ENCODE measurements around the gene GJC2.

GJC2 gene

GRCh38 chr1:228160201-228160761 is 10.6 kb downstream of the GJC2 start:
- TF ChIP-seq USF1 (IDR thresholded peaks at IDR 0.05) = no peak
- TF ChIP-seq TEAD4 (IDR thresholded peaks at IDR 0.05) = no peak
- TF ChIP-seq MAX (IDR thresholded peaks at IDR 0.05) = no peak
- no peak for TF ChIP-seq TCF12 (IDR thresholded peaks at IDR 0.05; ENCODE audit: low read depth)
- no peak for TF ChIP-seq EGR1 (IDR thresholded peaks at IDR 0.05)
- TF ChIP-seq NFIC (IDR thresholded peaks at IDR 0.05) = no peak
- TF ChIP-seq CREB1 (IDR thresholded peaks at IDR 0.05; ENCODE audit: low read depth) = no peak
- TF ChIP-seq YY1 (IDR thresholded peaks at IDR 0.05; ENCODE audit: low read depth) = no peak
- no peak for TF ChIP-seq REST (IDR thresholded peaks at IDR 0.05; ENCODE audit: low read depth)
- no peak for TF ChIP-seq RAD21 (IDR thresholded peaks at IDR 0.05; ENCODE audit: low read depth)
- no peak for TF ChIP-seq EP300 (IDR thresholded peaks at IDR 0.05; ENCODE audit: borderline replicate concordance)
- TF ChIP-seq CEBPB (IDR thresholded peaks at IDR 0.05) = no peak

- TF ChIP-seq REST (IDR thresholded peaks at IDR 0.05; ENCODE audit: low read depth) (no peak), TAF1 (IDR thresholded peaks at IDR 0.05; ENCODE audit: low read depth) (no peak), TCF12 (IDR thresholded peaks at IDR 0.05; ENCODE audit: low read depth) (no peak), USF1 (IDR thresholded peaks at IDR 0.05) (no peak), NFIC (IDR thresholded peaks at IDR 0.05) (no peak), CREB1 (IDR thresholded peaks at IDR 0.05; ENCODE audit: low read depth) (no peak), TEAD4 (IDR thresholded peaks at IDR 0.05) (no peak), CEBPB (IDR thresholded peaks at IDR 0.05) (no peak), FOXM1 (IDR thresholded peaks at IDR 0.05; ENCODE audit: borderline replicate concordance, low read depth) (no peak), EGR1 (IDR thresholded peaks at IDR 0.05) (no peak), ZBTB7A (IDR thresholded peaks at IDR 0.05; ENCODE audit: low read depth) (no peak), MAX (IDR thresholded peaks at IDR 0.05) (no peak), EP300 (IDR thresholded peaks at IDR 0.05; ENCODE audit: borderline replicate concordance) (no peak), YY1 (IDR thresholded peaks at IDR 0.05; ENCODE audit: low read depth) (no peak), RAD21 (IDR thresholded peaks at IDR 0.05; ENCODE audit: low read depth) (no peak)
These were observed 11.6 kb downstream of the GJC2 start for GRCh38 chr1:228161362-228161761.

GRCh38 chr1:228161866-228162265 is 12.1 kb downstream of the GJC2 start:
- no peak for TF ChIP-seq MAX (IDR thresholded peaks at IDR 0.05)
- no peak for TF ChIP-seq RAD21 (IDR thresholded peaks at IDR 0.05; ENCODE audit: low read depth)
- no peak for TF ChIP-seq FOXM1 (IDR thresholded peaks at IDR 0.05; ENCODE audit: borderline replicate concordance, low read depth)
- TF ChIP-seq EP300 (IDR thresholded peaks at IDR 0.05; ENCODE audit: borderline replicate concordance) = no peak
- no peak for TF ChIP-seq USF1 (IDR thresholded peaks at IDR 0.05)
- TF ChIP-seq TAF1 (IDR thresholded peaks at IDR 0.05; ENCODE audit: low read depth) = no peak

- no peak for TF ChIP-seq YY1 (IDR thresholded peaks at IDR 0.05; ENCODE audit: low read depth)
These were observed 12.7 kb downstream of the GJC2 start for GRCh38 chr1:228162286-228163006.

GRCh38 chr1:228163007-228163753 is 13.4 kb downstream of the GJC2 start:
- TF ChIP-seq FOXM1 (IDR thresholded peaks at IDR 0.05; ENCODE audit: borderline replicate concordance, low read depth) (no peak), YY1 (IDR thresholded peaks at IDR 0.05; ENCODE audit: low read depth) (no peak), NFIC (IDR thresholded peaks at IDR 0.05) (no peak), USF1 (IDR thresholded peaks at IDR 0.05) (no peak), TCF12 (IDR thresholded peaks at IDR 0.05; ENCODE audit: low read depth) (no peak), REST (IDR thresholded peaks at IDR 0.05; ENCODE audit: low read depth) (no peak), EGR1 (IDR thresholded peaks at IDR 0.05) (no peak), MAX (IDR thresholded peaks at IDR 0.05) (no peak), RAD21 (IDR thresholded peaks at IDR 0.05; ENCODE audit: low read depth) (no peak), EP300 (IDR thresholded peaks at IDR 0.05; ENCODE audit: borderline replicate concordance) (no peak), TEAD4 (IDR thresholded peaks at IDR 0.05) (no peak), ZBTB7A (IDR thresholded peaks at IDR 0.05; ENCODE audit: low read depth) (no peak), CREB1 (IDR thresholded peaks at IDR 0.05; ENCODE audit: low read depth) (no peak), CEBPB (IDR thresholded peaks at IDR 0.05) (no peak), TAF1 (IDR thresholded peaks at IDR 0.05; ENCODE audit: low read depth) (no peak)
